GM03348 (cell line): ENCODE results near the gene AVL9.
"Not testable (repeated sequence)": the region's sequence is repeated elsewhere in the genome, so short reads cannot be mapped to it uniquely, and the experiment has no call there.

Experiments
- DNase-seq: peaks from one replicate; pipeline ENCODE4 v3.0.0; 2012; ENCODE audit warnings: low spot score

AVL9 gene

GRCh38 chr7:32496052-32496813, 944 bp downstream of the AVL9 start:
- peak; percentile 16 for DNase-seq

DNA sequence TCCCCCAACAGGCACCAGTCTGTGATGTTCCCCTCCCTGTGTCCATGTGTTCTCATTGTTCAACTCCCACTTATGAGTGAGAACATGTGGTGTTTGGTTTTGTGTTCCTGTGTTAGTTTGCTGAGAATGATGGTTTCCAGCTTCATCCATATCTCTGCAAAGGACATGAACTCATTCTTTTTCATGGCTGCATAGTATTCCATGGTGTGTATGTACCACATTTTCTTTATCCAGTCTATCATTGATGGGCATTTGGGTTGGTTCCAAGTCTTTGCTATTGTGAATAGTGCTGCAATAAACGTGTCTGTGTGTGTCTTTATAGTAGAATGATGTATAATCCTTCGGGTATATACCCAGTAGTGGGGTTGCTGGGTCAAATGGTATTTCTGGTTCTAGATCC, 4.5 kb downstream of the AVL9 start:
- not testable (repeated sequence) for DNase-seq

- DNase-seq = not testable (repeated sequence)
Observed at GRCh38 chr7:32500216-32500615, 4.9 kb downstream of the AVL9 start.

DNA sequence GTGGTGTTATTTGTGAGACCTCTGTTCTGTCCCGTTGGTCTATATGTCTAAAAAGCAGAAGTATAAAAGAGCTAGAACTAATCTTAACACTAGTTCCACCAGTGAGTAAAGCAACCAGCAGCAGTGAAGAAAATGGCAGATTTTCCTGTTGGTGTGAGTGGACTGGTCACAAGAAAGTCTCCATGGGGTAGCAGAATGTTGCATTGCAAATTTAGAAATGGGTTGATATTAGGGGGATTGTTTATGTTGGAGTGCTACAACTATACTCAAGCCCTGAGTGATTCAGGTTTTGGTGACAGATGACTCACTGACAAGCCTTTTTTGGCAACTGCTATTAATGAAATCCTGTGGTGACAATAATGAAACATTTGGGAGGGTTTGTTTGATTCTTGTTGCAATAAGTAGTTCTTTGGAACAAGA, 5.6 kb downstream of the AVL9 start:
- peak; percentile 31 for DNase-seq

DNA sequence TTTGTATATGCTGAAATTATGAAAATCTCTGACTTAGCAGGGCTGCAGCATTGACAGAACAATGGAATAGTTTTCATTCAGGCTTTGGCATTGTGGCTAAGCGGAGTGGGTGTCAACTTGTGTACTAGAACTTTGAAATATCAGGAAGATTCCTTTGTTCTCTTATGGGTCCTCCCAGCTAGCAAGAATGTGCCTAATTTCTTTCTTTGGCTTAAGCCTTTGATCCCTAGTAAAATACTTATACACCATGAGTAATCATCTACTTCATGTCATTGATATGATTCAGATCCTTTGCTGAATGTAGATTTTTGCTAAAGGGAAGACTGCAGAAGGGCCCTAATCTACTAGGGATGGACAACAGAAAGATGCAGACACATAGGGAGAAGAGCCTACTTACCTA, 6.2 kb downstream of the AVL9 start:
- DNase-seq = peak; percentile 53

DNA sequence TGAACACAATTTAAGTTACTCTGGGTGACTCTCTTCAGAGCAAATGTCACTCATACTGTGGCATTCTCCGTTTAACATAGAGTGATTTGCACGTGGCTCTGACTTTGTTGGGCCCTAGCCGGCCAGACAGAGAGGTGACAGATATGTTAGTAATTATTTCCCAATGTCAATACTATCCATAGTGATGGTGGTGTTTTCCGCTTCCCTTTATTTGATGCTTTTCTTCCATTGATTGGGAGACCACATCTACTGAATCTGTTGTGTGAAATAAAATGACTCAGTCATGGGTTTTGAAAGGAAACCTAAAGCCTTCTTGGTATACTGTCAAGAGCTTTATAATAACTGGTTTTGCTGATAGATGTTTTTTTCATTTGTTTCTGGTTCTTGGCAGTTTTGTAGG, 7.4 kb downstream of the AVL9 start:
- DNase-seq = no peak

DNA sequence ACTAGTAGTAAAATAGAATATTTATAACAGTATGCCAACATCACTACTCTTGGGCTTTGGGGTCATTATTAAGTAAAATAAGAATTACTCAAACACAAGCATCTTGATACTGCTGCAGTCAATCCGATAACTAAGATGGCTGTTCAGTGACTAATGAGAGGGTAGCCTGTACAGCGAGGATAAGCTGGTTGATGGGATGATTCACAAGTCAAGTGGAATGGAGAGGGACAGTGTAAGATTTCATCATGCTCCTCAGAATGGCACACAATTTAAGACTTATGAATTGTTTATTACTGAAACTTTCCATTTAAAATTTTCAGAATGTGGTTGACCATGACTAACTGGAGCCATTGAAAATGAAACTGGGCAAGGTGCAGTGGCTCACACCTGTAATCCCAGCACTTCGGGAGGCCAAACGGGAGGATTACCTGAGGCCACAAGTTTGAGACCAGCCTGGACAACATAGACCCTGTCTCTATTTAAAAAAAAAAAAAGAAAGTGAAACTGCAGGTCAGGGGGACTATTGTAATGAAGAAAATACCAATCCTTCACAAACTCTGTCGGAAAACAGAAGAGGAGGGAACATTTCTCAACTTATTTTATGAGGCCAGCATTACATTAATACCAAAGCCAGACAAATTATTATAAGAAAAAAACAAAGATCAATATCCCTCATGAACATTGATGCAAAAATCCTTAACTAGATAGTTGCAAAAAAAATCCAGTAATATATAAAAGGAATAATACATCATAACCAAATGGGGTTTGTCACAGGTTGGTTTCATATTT, 11.2 kb downstream of the AVL9 start:
- peak; percentile 77 for DNase-seq

DNA sequence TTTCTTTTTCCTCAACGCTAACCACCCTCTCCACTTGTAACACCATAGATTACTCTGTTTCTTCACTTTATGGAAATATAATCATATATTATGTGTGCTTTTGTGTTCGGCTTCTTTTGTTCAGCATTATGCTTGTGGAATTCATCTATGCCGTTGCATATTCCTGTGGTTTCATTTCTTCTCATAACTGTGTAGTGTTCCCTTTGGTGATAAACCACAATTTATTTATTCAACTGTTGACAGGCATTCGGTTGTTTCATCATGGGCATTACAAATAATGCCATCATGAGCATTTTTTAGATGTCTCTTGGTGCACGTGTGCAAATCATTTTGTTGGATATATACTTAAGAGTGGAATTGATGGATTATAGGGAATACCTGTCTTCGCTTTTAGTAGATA, 12.1 kb downstream of the AVL9 start:
- DNase-seq = peak; percentile 19

- DNase-seq = no peak
Observed at GRCh38 chr7:32511791-32512190, 16.5 kb downstream of the AVL9 start.

DNA sequence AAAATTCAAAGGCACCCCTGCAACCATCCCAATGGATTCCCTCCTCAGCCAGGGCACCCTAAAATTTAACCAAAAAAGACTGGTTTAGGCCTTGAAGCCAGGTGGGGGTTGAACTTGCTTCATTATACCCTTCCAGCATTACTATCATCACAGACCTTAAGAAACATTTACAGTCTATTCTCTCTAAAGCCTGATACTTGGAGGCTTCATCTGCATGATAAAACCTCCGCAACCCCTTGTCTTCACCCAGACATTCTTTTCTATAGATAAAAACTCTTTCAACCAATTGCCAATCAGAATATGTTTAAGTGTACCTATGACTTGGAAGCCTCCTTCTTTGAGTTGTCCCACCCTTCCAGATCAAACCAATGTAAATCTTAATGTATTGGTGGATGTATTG, 17.9 kb downstream of the AVL9 start:
- DNase-seq = no peak

GRCh38 chr7:32515890-32516550, 20.7 kb downstream of the AVL9 start:
- no peak for DNase-seq

DNA sequence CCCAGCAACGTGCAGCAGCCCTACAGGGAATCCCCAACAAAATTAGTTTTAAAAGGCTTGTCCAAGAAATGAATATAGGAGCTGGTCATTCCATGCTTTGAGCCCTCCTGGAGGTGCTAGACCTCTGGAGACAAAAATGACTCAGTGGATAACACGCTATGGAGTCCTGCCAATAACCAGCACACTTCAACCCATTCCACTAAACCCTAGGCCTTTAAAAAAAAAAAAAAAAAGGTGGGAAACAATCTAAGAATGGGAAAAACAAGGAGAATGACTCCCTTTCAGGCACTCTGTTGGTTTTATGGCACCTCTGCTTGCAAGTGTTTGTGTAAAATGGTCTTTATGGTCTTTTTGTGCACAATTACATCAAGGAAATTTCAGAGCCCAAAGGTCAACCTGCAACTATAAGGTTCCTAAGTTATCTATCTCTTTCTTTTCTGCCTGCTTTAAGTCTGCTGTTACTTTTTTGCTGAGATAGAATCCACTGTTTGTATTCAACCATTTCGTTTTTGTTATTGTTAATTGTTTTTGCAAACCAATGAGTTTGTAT, 21.3 kb downstream of the AVL9 start:
- DNase-seq = no peak

DNA sequence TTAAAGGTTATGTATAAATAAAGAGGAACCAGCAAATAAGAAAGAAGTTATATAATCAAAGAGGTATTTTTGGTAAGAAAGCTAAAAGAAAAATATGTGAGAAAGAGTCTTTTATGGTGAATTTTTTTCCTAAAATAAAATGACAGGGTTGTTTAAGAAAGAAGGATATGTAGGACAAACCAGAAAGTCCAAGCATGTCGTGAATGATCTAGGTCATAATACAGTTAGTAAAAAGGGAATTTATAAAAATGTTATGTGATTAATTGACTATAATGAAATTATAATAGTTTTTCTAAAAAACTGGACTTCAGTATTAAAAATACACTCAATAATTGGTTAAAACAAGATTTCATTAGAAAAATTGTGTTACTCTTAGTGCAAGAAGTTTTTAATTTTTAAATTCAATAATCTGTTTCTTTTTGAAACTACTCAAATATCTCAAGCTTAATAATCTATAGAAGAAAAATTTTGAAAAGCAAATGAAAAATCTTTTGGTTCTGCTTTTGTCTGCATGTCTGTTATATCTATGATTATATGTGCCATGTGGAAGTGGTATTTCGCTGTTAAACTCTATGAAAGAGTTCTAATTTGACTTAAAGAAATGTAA, 23.3 kb downstream of the AVL9 start:
- no peak for DNase-seq

- DNase-seq = no peak
Observed at GRCh38 chr7:32519763-32520162, 24.5 kb downstream of the AVL9 start.

GRCh38 chr7:32522746-32523530, 27.6 kb downstream of the AVL9 start:
- DNase-seq = no peak

DNA sequence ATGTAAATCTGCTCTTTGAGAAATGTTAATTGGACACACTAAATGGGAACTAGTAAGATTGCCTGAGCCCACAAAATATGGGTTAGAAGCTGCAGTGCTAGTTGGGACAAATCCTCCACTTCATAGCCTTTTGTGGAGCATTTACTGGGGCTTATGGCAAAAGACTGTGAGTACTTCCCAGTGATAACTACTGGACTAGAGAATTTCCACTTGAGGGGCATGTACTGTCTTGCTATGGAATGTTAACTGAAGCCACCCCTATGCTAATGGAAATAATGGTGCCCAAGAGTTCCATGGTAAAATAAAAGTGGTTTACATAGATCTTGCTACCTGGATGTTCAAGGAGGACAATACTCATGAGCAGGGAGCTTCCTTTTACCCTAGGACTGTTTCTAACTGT, 29.3 kb downstream of the AVL9 start:
- DNase-seq = no peak

DNA sequence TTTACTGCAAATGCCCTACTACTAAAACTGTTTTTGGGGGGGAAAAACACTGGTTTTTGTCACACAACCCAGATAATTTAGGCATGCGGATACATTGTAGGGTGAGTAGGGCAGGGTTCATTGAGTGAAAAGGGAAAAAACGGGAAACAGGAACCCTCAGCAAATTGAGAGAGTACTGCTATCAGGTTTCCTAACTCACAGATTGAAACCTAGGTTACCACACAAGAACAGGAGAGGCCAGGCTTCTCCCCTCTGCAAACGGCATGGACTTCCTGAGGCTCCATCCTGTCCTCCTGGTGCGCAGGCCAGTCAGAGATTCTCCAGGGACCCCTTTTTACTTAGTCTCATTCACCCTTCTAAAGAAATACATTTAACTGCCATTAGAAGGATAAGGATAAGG, 30.6 kb downstream of the AVL9 start:
- DNase-seq = no peak

DNA sequence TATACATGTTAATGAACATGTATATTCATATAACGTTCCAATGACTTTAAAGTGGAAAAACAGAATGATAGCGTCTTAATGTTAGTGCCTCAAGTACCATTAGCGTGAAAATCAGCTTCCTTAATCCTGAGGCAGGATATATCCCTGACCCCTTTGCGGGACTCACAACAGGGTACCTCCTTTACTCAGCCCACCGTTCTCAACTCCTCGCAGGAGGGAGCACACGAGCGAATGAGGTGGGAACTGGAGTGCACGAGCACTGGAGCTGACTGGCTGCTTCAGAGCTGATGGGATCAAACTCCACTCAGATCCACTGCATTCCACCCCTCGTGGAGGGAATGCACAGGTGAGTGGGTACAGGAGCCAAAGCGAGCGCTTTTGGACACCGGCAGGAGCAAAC, 36.1 kb downstream of the AVL9 start:
- no peak for DNase-seq

DNA sequence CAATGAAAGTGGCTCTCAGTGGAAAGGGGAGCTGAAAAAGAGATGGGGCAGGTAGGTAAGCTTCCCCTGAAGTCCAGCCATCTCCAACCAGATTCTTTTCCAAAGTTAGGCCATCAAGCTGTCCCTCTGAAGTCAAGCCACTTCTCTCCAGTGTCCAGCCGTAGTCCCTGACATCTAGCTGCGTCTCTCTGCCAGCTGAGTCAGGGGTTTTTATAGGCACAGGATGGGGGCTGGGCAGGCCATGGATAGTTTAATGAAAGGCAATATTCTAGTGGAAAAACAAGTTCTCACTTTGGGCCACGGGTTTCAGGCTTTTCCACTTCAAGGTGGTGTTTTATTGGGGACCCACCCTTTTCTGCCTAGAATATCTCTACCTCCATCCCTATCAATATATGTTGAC, 36.8 kb downstream of the AVL9 start:
- no peak for DNase-seq

GRCh38 chr7:32532716-32533115, 37.4 kb downstream of the AVL9 start:
- DNase-seq = no peak

DNA sequence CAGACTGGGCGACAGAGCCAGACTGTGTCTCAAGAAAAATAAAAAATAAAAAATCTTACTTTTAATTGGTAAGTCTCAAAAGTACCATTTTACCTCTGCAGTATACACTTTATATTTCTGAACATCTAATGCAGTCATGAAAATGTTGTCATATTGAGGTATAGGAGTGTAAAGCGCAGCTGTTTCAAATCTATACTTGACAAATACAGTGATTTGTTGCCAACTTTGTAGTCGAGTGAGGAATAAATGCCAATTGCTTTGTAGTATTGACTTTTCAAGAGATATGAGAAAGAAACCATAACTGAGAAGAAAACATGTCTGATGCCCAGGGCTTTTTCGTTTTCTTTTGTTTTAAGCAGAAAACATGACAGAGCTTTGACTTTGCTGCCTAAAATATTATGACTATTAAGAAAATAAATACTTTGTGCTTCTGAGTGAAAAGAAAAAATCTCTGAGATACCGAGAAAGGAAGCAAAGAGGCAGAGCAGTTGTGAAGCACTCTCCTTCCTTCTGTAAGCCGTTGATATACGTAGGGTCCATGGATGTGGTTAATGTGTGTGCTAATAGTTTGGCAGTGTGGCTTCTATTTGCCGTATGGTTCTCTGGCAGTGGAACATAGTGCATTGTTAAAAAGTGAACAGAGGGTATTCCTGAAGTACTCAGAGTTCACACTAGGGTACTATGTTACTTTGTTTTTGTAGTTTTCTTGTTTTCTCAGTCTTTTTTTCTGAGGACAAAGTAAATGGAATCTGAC, 38.2 kb downstream of the AVL9 start:
- peak; percentile 25 for DNase-seq
